PFSK-1 (cell line): ENCODE measurements around the gene TBRG1.

Source experiments
- FOXP2 ChIP-seq: optimal IDR thresholded peaks from 2 replicates; pipeline ENCODE3; 2011; ENCODE audit warnings: borderline replicate concordance, control low read depth, inconsistent platforms; ENCODE audit not compliant: insufficient read depth; ENCODE audit errors: extremely low read length, extremely low read depth
- POLR2AphosphoS5 ChIP-seq: IDR thresholded peaks from 2 replicates; pipeline ENCODE4 v1.6.1; 2012; ENCODE audit warnings: low read depth, mild to moderate bottlenecking, control low read depth, low read length, moderate library complexity
- SIN3A ChIP-seq: IDR thresholded peaks from 2 replicates; pipeline ENCODE4 v1.6.1; 2012; ENCODE audit warnings: mild to moderate bottlenecking, low read length, moderate library complexity, borderline replicate concordance; ENCODE audit not compliant: insufficient read depth
- TAF1 ChIP-seq: IDR thresholded peaks from 2 replicates; pipeline ENCODE4 v1.6.1; 2012; ENCODE audit warnings: low read length, control low read depth, borderline replicate concordance; ENCODE audit not compliant: insufficient read depth
- TF ChIP-seq, protein P1 (sequence below), 2 experiments: IDR thresholded peaks; 2 replicates each; pipeline versions ENCODE4 v1.6.1 to v1.8.0; 2011 to 2012; ENCODE audit warnings: low read depth in 2 of 2, low read length in 2 of 2, control low read depth in 1 of 2, inconsistent platforms in 1 of 2, mild to moderate bottlenecking in 1 of 2, moderate library complexity in 1 of 2; ENCODE audit not compliant: insufficient read depth in 1 of 2

Gene TBRG1

DNA sequence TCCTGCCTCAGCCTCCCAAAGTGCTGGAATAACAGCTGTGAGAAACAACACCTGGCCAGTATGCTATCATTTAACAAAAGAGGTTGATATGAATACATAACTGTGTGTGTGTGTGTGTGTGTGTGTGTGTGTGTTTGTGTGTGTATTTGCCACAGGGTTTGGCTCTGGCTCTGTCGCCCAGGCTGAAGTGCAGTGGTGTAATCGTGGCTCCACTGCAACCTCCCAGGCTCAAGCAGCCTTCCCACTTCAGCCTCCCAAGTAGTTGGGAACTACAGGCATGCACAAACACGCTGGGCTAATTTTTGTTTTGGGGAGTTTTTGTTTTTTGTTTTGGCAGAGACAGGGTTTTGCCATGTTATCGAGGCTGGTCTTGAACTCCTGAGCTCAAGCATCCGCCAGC lies 55.8 kb downstream of the TBRG1 start:
- TF ChIP-seq TAF1 (no peak), SIN3A (no peak), POLR2AphosphoS5 (no peak), FOXP2 (no peak)
- TF ChIP-seq, protein P1, sequence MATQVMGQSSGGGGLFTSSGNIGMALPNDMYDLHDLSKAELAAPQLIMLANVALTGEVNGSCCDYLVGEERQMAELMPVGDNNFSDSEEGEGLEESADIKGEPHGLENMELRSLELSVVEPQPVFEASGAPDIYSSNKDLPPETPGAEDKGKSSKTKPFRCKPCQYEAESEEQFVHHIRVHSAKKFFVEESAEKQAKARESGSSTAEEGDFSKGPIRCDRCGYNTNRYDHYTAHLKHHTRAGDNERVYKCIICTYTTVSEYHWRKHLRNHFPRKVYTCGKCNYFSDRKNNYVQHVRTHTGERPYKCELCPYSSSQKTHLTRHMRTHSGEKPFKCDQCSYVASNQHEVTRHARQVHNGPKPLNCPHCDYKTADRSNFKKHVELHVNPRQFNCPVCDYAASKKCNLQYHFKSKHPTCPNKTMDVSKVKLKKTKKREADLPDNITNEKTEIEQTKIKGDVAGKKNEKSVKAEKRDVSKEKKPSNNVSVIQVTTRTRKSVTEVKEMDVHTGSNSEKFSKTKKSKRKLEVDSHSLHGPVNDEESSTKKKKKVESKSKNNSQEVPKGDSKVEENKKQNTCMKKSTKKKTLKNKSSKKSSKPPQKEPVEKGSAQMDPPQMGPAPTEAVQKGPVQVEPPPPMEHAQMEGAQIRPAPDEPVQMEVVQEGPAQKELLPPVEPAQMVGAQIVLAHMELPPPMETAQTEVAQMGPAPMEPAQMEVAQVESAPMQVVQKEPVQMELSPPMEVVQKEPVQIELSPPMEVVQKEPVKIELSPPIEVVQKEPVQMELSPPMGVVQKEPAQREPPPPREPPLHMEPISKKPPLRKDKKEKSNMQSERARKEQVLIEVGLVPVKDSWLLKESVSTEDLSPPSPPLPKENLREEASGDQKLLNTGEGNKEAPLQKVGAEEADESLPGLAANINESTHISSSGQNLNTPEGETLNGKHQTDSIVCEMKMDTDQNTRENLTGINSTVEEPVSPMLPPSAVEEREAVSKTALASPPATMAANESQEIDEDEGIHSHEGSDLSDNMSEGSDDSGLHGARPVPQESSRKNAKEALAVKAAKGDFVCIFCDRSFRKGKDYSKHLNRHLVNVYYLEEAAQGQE (IDR thresholded peaks at IDR 0.05; ENCODE audit: insufficient read depth in 1 of 2, low read depth in 2 of 2, low read length in 2 of 2), result no peak

DNA sequence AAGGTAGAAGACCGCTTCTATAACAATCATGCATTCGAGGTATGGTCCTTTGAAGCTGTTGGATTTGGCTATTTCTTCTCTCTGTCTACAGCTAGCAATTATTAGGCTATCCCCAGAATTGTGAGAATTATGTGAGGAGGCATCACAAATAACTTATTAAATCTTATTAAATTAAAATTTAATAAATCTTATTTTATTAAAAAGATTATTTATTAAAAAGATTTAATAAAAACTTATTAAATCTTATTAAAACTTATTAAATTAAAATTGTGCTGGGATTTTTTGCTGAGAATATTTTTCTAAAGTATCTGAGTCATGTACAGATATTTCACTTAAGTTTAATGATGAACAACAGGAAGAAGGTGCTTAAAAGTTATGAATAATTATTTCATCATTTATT lies 58.8 kb downstream of the TBRG1 start:
- TF ChIP-seq POLR2AphosphoS5 (no peak), TAF1 (no peak), FOXP2 (no peak), SIN3A (no peak)
- TF ChIP-seq, protein P1 (IDR thresholded peaks at IDR 0.05; ENCODE audit: insufficient read depth in 1 of 2, low read depth in 2 of 2, low read length in 2 of 2), result no peak

DNA sequence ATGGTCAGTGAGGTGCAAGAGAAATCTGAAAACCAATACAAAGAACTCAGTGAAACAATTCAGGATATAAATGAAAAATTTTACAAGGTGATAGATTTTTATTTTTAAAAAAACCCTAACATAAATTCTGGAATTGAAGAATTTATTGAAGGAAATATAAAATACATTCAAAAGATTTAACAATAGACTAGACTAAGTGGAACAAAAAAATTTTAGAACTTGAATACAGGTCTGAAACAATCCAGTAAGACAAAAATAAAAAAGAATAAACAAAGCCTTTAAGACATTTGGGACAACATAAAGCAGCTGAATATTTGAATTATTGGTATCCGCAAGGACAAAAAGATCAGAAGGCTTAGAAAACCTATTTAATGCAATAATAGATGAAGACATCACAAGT lies 59.8 kb downstream of the TBRG1 start:
- no peak for TF ChIP-seq TAF1
- no peak for TF ChIP-seq POLR2AphosphoS5
- no peak for TF ChIP-seq FOXP2
- TF ChIP-seq, protein P1 (IDR thresholded peaks at IDR 0.05; ENCODE audit: insufficient read depth in 1 of 2, low read depth in 2 of 2, low read length in 2 of 2), result no peak
- no peak for TF ChIP-seq SIN3A
